HepG2 (cell line): Measurements from ENCODE around the gene SPATC1L. TPM values are rescaled to one million over a fixed set of nuclear protein-coding genes. Genes with fewer than 3 reads are reported as not detected.

ENCODE experiments used
- ATAC-seq: fragments of 200-7000 bp; cut with Tn5 transposase; 3 replicates; pipeline ENCODE4 v1.9.1; 2020; ENCODE audit warnings: mild to moderate bottlenecking, moderate library complexity
- BruUV-seq: library from RNA; stranded (reverse); fragments of 400-500 nt; replicated peaks from 2 replicates; lab custom pipeline; 2021; lab: Mats Ljungman, UMichigan
- CTCF ChIA-PET: fragments of 300-600 bp; formaldehyde crosslinking; extraction: SDS; loops from one replicate; lab custom pipeline; 2021; ENCODE audit warnings: low total read pairs, inconsistent platforms, low intra/inter-chr PET ratio; lab: Yijun Ruan, JAX
- POLR2A ChIA-PET: fragments of 350-600 bp; sonication (Branson Sonifier 250); formaldehyde crosslinking; loops from one replicate; lab custom pipeline; 2020; ENCODE audit warnings: antibody characterized with exemption, inconsistent platforms; lab: Yijun Ruan, JAX
- DNase-seq: peaks from one replicate; pipeline ENCODE4 v3.0.0-alpha.2; 2015; ENCODE audit warnings: low spot score
- FAIRE-seq: peaks from 3 replicates; lab custom pipeline; 2011; peaks lifted over from hg19 to GRCh38; lab: Jason Lieb, UNC
- H2AFZ ChIP-seq: one replicate; pipeline ENCODE4 v1.6.1; 2011; ENCODE audit warnings: low read length, inconsistent platforms
- H3K27ac ChIP-seq: fragments of 300-600 bp; 3 replicates; pipeline ENCODE4 v1.8.0; 2011; ENCODE audit warnings: mixed run types, mild to moderate bottlenecking, mixed read lengths, low read length, inconsistent platforms; ENCODE audit not compliant: insufficient read depth; ENCODE audit errors: extremely low read length
- H3K27me3 ChIP-seq, 2 experiments: fragments of 200-600 bp in 1 of 2; 2 replicates in 1 of 2; 3 replicates in 1 of 2; pipeline versions ENCODE4 v1.6.0 to v1.8.0; 2011; ENCODE audit warnings: low read length in 2 of 2, mild to moderate bottlenecking in 2 of 2, moderate library complexity in 2 of 2, inconsistent platforms in 1 of 2; ENCODE audit not compliant: insufficient read depth in 2 of 2, control insufficient read depth in 1 of 2
- H3K36me3 ChIP-seq, 2 experiments: fragments of 200-600 bp in 1 of 2; replicated peaks in 1 of 2; 2 replicates in 1 of 2; 3 replicates in 1 of 2; pipeline versions ENCODE4 v1.5.1 to v1.8.0; 2011; ENCODE audit warnings: low read length in 2 of 2, inconsistent platforms in 1 of 2; ENCODE audit not compliant: insufficient read depth in 2 of 2, control insufficient read depth in 1 of 2
- H3K4me1 ChIP-seq: 2 replicates; pipeline ENCODE4 v1.5.1; 2012; ENCODE audit warnings: low read length, inconsistent platforms; ENCODE audit not compliant: insufficient read depth
- H3K4me2 ChIP-seq: 2 replicates; pipeline ENCODE4 v1.6.0; 2011; ENCODE audit warnings: low read depth, low read length, inconsistent platforms
- H3K4me3 ChIP-seq, 3 experiments: fragments of 200-600 bp in 1 of 3; sonication (generic), shearing (Covaris generic) in 1 of 3; replicated peaks in 1 of 3; 2 replicates each; pipeline ENCODE4 v1.5.1; 2011 to 2016; ENCODE audit warnings: low read length in 3 of 3, inconsistent platforms in 2 of 3, low read depth in 2 of 3, mild to moderate bottlenecking in 2 of 3, control low read depth in 1 of 3, mixed read lengths in 1 of 3; ENCODE audit not compliant: insufficient read depth in 1 of 3
- H3K79me2 ChIP-seq: one replicate; pipeline ENCODE4 v1.6.1; 2011; ENCODE audit warnings: low read length, inconsistent platforms; ENCODE audit not compliant: insufficient read depth
- H3K9ac ChIP-seq: 2 replicates; pipeline ENCODE4 v1.6.0; 2011; ENCODE audit warnings: mild to moderate bottlenecking, low read depth, low read length, inconsistent platforms; ENCODE audit not compliant: insufficient read depth
- H3K9me3 ChIP-seq: 2 replicates; pipeline ENCODE4 v1.5.1; 2012; ENCODE audit warnings: mild to moderate bottlenecking, low read length
- H4K20me1 ChIP-seq: 2 replicates; pipeline ENCODE4 v1.6.0; 2011; ENCODE audit warnings: inconsistent platforms, mild to moderate bottlenecking, low read length, moderate library complexity; ENCODE audit not compliant: insufficient read depth
- DMAP1 ChIP-seq: IDR thresholded peaks from 2 replicates; pipeline ENCODE4 v1.6.1; 2016
- KDM5B ChIP-seq: sonication (generic); formaldehyde crosslinking; IDR thresholded peaks from 2 replicates; pipeline ENCODE4 v1.4.0; 2020; ENCODE audit warnings: missing genetic modification reagents, mild to moderate bottlenecking, borderline replicate concordance
- NONO ChIP-seq, 2 experiments: fragments of 450-650 bp in 1 of 2; sonication (generic) in 1 of 2; formaldehyde crosslinking in 1 of 2; IDR thresholded peaks in 1 of 2; conservative IDR thresholded peaks in 1 of 2; 2 replicates each; pipeline versions ENCODE4 v1.6.1 to v1.8.0; 2017 to 2022; ENCODE audit warnings: mild to moderate bottlenecking in 1 of 2, missing genetic modification reagents in 1 of 2, moderate library complexity in 1 of 2
- PITX1 ChIP-seq: sonication (generic); formaldehyde crosslinking; IDR thresholded peaks from 2 replicates; pipeline ENCODE4 v1.5.1; 2020; ENCODE audit warnings: mild to moderate bottlenecking, missing genetic modification reagents
- ZFAT ChIP-seq: sonication (generic); formaldehyde crosslinking; conservative IDR thresholded peaks from 2 replicates; pipeline ENCODE4 v1.8.1; 2023; ENCODE audit warnings: missing genetic modification reagents, inconsistent platforms
- ZNF501 ChIP-seq: sonication (generic); formaldehyde crosslinking; IDR thresholded peaks from 2 replicates; pipeline ENCODE4 v1.5.1; 2020; ENCODE audit warnings: mild to moderate bottlenecking, moderate library complexity, missing genetic modification reagents
- ZNF546 ChIP-seq: sonication (generic); formaldehyde crosslinking; conservative IDR thresholded peaks from 2 replicates; pipeline ENCODE4 v1.8.1; 2023; ENCODE audit warnings: mild to moderate bottlenecking, missing genetic modification reagents
- WGBS: methylation state at CpG from one replicate; pipeline ENCODE4 v1.1.6; 2017; ENCODE audit warnings: low lambda C conversion rate; 5-methylcytosine and 5-hydroxymethylcytosine counted together
- in situ Hi-C: cut with HindIII; loops from 2 replicates; pipeline ENCODE4 v1.10.0; 2017; ENCODE audit warnings: low pct_unique_long_range_greater_than_20kb; ENCODE audit not compliant: extremely low pct_ligation_motif_present
- intact Hi-C: fragments of 100-400 bp; cut with micrococcal nuclease; formaldehyde crosslinking; loops from one replicate; pipeline ENCODE4 v1.10.0; 2022; ENCODE audit not compliant: unreplicated experiment
- polyA plus RNA-seq, 8 experiments: library from polyadenylated mRNA; depleted of rRNA in 3 of 8; stranded (reverse) in 7 of 8; unstranded in 1 of 8; fragments of >200 nt; fragmentation: Illumina TruSeq in 4 of 8; extraction: Trizol in 4 of 8; gene quantifications; 2 replicates each; pipeline versions ENCODE4 v1.2.1 to v1.2.3, GENCODE V29; 2011 to 2016; ENCODE audit warnings: low read depth in 4 of 8, missing spikeins in 1 of 8, mixed read lengths in 1 of 8; ENCODE audit not compliant: insufficient read depth in 1 of 8
- total RNA-seq, 5 experiments: library from RNA; depleted of rRNA; stranded (reverse); fragments of >200 nt; fragmentation: Illumina TruSeq; extraction: Trizol; gene quantifications; 2 replicates each; pipeline ENCODE4 v1.2.3, GENCODE V29; 2016; ENCODE audit warnings: low read depth in 1 of 5
- TF ChIP-seq, protein P1 (sequence below): IDR thresholded peaks from 2 replicates; pipeline ENCODE4 v1.6.1; 2016; ENCODE audit warnings: low read depth, borderline replicate concordance
- TF ChIP-seq, protein P2 (sequence below): IDR thresholded peaks from 2 replicates; pipeline ENCODE4 v1.6.1; 2012; ENCODE audit warnings: inconsistent platforms
- TF ChIP-seq, protein P3 (sequence below): sonication (generic); formaldehyde crosslinking; IDR thresholded peaks from 2 replicates; pipeline ENCODE4 v1.4.0; 2020; ENCODE audit warnings: missing genetic modification reagents, borderline replicate concordance

SPATC1L gene
- total and polyA plus RNA-seq, 2 of the 13 experiments (the other 11 are each of a cell fraction or from before 2014, with no cell fraction given), result 1.4 to 3.3 TPM

DNA sequence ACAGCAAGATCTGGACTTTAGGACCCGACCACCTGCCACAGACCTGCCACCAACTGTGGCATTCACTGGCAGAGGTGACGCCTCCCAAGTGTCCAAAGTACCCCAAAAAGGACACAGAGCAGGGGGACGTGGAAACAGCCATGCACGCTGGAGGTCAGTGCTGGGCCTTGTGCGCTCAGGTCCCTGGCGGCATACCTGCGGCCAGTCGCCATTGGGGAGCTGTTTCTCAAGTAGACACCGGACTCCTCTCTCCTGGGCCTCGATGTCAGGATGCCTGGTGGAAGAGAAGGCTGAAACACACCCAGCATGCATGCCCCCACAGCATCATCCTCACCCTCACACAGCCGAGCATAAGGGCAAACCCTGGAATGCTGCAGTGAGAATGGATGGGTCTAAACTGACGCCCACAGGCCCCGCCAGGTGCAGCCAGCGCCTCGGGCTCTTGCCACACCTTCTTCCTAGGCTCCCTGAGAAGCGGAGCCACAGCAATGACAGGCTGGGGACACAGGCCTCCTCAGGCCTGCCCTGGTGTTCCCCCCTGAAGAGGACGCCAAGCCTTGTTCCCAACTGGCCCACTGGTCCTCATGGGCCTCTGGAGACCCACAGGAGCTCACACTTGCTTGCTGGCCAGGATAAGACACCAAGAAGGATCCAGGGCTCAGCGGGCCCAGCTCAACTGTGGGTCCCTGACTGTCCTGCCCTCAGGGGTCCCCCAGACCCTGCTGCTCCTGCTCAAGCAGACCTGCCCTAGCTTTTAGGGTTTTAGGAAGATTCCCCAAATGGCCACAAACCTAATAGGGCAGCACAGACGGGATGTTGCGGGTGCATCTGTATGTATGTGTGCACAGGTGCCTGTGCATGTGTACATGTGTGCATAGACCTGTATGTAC, 7.7 kb upstream of the SPATC1L start (continued):
- TF ChIP-seq, protein P1, sequence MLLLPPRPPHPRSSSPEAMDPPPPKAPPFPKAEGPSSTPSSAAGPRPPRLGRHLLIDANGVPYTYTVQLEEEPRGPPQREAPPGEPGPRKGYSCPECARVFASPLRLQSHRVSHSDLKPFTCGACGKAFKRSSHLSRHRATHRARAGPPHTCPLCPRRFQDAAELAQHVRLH (CRISPR knock-in tag), result no peak
- no peak for TF ChIP-seq DMAP1 (CRISPR knock-in tag)
- TF ChIP-seq ZNF501 (CRISPR knock-in tag), result 0 out of 2 replicates have a peak, but pooled peaks have one; percentile 22
- no peak for TF ChIP-seq ZFAT (CRISPR knock-in tag)
- TF ChIP-seq ZNF546 (CRISPR knock-in tag), result no peak
- TF ChIP-seq, protein P2, sequence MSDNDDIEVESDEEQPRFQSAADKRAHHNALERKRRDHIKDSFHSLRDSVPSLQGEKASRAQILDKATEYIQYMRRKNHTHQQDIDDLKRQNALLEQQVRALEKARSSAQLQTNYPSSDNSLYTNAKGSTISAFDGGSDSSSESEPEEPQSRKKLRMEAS, result no peak
- no peak for TF ChIP-seq NONO (IDR thresholded peaks at IDR 0.05)
- 0 out of 2 replicates have a peak, but pooled peaks have one; percentile 2 for TF ChIP-seq NONO (CRISPR knock-in tag; conservative IDR thresholded peaks at IDR 0.05)

DNA sequence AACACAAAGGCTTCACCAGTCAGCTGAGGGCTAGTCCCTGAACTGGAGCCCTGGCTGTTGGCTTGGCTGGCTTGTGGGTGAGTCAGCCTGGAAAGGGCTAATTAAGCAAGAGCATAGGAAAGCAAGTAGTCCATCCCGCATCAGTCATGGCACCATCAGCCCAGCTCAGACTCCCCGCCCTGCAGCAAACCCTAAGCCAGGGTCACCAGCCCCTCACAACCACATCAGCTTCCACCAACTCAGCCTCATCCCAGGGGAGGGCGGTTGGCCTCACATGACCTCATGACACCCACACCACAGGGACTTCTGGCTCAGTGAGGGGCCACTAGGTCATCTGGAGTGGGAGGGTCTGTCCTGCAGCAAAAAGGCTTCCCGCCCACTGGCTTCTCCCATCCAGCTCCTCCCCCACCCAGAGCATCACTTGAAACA, 7.0 kb upstream of the SPATC1L start:
- H3K27ac ChIP-seq, result no peak overlapping the region
- no TSS peak for BruUV-seq
- H4K20me1 ChIP-seq, result no peaks in the 10 kb centered on the region
- H3K4me1 ChIP-seq, result peaks cover 31% of the 10 kb centered on the region
- no peaks in the 10 kb centered on the region for H3K79me2 ChIP-seq
- 0 out of 2 replicates have a peak, but pooled peaks have one; percentile 26 for TF ChIP-seq KDM5B (CRISPR knock-in tag)
- TF ChIP-seq, protein P3, sequence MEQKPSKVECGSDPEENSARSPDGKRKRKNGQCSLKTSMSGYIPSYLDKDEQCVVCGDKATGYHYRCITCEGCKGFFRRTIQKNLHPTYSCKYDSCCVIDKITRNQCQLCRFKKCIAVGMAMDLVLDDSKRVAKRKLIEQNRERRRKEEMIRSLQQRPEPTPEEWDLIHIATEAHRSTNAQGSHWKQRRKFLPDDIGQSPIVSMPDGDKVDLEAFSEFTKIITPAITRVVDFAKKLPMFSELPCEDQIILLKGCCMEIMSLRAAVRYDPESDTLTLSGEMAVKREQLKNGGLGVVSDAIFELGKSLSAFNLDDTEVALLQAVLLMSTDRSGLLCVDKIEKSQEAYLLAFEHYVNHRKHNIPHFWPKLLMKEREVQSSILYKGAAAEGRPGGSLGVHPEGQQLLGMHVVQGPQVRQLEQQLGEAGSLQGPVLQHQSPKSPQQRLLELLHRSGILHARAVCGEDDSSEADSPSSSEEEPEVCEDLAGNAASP (CRISPR knock-in tag), result 0 out of 2 replicates have a peak, but pooled peaks have one; percentile 22
- no peak for TF ChIP-seq PITX1 (CRISPR knock-in tag)
- TF ChIP-seq, all 625 proteins: peak for 2
- 100% methylated on average over 1 of the region's 4 CpGs for WGBS
- H3K36me3 ChIP-seq, result peaks cover 17 to 60% of the 10 kb centered on the region in 2 experiments
- H3K4me2 ChIP-seq, result no peak overlapping the region
- ChIA-PET POLR2A (no interaction called here), CTCF (no interaction called here)
- no peaks in the 10 kb centered on the region for H3K27me3 ChIP-seq
- in situ Hi-C loops, result no loop called here
- H3K9ac ChIP-seq, result no peak overlapping the region
- ATAC-seq (no peak), FAIRE-seq (no peak), DNase-seq (no peak)
- intact Hi-C loops, result loop anchor here (10.0 kb wide), 1 partner anchor 216 kb away; no protein-coding TSS in a partner anchor
- H3K9me3 ChIP-seq, result no peaks in the 10 kb centered on the region
- no peak overlapping the region for H3K4me3 ChIP-seq
- H2AFZ ChIP-seq, result no peak overlapping the region
